ENCODE data around the gene FIGNL2. TPM values are rescaled to one million over a fixed set of nuclear protein-coding genes. Genes with fewer than 3 reads are reported as not detected.

FIGNL2 gene
- total and polyA plus RNA-seq, 9 of the 15 experiments (the other 6 are each of a cell fraction or from before 2014, with no cell fraction given) = 0.01 TPM; not detected in 8

DNA sequence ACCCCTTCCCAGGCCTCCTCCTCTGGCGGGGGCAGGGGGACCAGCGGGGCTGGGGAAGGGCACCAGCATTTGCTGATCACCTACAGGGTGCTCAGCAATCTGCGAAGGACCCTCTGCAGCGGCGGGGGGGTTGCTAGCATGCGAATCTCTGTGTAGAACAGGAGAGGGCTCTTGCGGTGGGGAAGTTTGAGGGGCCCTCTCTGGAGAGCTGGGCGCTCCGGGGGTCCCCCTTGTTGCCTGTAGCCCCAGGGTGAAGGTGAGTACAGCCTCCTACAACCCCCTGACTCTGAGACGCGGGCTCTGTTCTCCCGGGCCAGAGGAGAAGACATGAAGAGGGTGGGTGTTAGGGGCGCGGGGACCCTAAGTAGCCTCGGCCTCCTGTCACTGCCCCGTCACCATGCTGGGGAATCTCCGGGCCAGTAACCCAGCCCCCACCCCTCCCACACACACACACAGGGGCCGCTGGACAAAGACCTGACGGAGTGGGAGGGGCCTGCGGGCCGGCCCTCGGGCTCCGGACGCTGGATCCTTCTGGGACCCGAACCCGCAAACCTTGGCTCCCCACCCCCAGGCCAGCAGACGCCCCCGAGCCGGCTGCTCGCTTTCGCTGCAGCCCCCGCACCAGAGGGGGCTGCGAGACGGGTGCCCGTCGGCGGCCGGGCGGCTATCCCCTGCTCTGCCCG is 734 bp downstream of the FIGNL2 start:
- peaks cover 0 to 21% of the 10 kb centered on the region in 2 experiments; a peak in 3 of 5 replicates for H3K4me1 ChIP-seq (replicated peaks in 1 of 2; ENCODE audit: control insufficient read depth in 2 of 2, insufficient read depth in 2 of 2, low read length in 2 of 2)
- H4K20me1 ChIP-seq (replicated peaks; ENCODE audit: control insufficient read depth, insufficient read depth, low read length) = peaks cover 14% of the 10 kb centered on the region; the same call in 1 of the 2 replicates
- no peaks in the 10 kb centered on the region for H3K79me2 ChIP-seq (ENCODE audit: control insufficient read depth, insufficient read depth, low read length)
- H3K9me1 ChIP-seq (ENCODE audit: control insufficient read depth, insufficient read depth, low read length) = no peaks in the 10 kb centered on the region
- H3K27me3 ChIP-seq (ENCODE audit: control insufficient read depth in 2 of 2, insufficient read depth in 2 of 2, low read length in 2 of 2) = peaks cover 29 to 68% of the 10 kb centered on the region in 2 experiments; a peak in 4 of 5 replicates
- no TSS peak for BruUV-seq (replicated peaks)
- ChIA-PET CTCF (ENCODE audit: low intra/inter-chr PET ratio) (no interaction called here), POLR2A (no interaction called here)
- H3K9me3 ChIP-seq (replicated peaks; ENCODE audit: control insufficient read depth, insufficient read depth, low read depth, low read length) = no peaks in the 10 kb centered on the region
- no peak overlapping the region for H2AFZ ChIP-seq (ENCODE audit: low read depth, low read length)
- H3K27ac ChIP-seq (ENCODE audit: extremely low read depth, low read depth, low read length) = no peak overlapping the region
- DNase-seq (ENCODE audit: extremely low read depth in 1 of 4, low spot score in 3 of 4) (peak; percentile 25 to 73 (median 58)), ATAC-seq (peak; percentile 54), FAIRE-seq (no peak)
- no peak overlapping the region; a peak in 1 of 4 replicates for H3K9ac ChIP-seq (ENCODE audit: insufficient read depth in 1 of 2, low read depth in 2 of 2, low read length in 2 of 2)
- no peak overlapping the region for H3K4me3 ChIP-seq
- H3K4me2 ChIP-seq (ENCODE audit: insufficient read depth, low read length) = no peak overlapping the region
- intact Hi-C loops (cut with micrococcal nuclease) (no loop called here), in situ Hi-C loops (cut with MboI) (no loop called here)
- 4% methylated on average over 17 of the region's 40 CpGs for WGBS (ENCODE audit: insufficient coverage, low coverage, missing lambda C conversion rate)
- H3K36me3 ChIP-seq (ENCODE audit: control insufficient read depth, insufficient read depth, low read length) = no peaks in the 10 kb centered on the region
- 0 out of 2 replicates have a peak, but pooled peaks have one; percentile 32 for TF ChIP-seq ZBTB7A (IDR thresholded peaks at IDR 0.05; ENCODE audit: borderline replicate concordance, control insufficient read depth, low read depth, low read length)
- TF ChIP-seq PHTF2 (CRISPR knock-in tag; IDR thresholded peaks at IDR 0.05) = no peak
- no peak for TF ChIP-seq ESRRB (CRISPR knock-in tag; IDR thresholded peaks at IDR 0.05; ENCODE audit: borderline replicate concordance)
- no peak for TF ChIP-seq E2F4 (CRISPR knock-in tag; IDR thresholded peaks at IDR 0.05; ENCODE audit: low read depth)
- TF ChIP-seq SMC3 (conservative IDR thresholded peaks at IDR 0.05; ENCODE audit: insufficient read depth, low read depth, low read length) = no peak
- TF ChIP-seq, protein P1, sequence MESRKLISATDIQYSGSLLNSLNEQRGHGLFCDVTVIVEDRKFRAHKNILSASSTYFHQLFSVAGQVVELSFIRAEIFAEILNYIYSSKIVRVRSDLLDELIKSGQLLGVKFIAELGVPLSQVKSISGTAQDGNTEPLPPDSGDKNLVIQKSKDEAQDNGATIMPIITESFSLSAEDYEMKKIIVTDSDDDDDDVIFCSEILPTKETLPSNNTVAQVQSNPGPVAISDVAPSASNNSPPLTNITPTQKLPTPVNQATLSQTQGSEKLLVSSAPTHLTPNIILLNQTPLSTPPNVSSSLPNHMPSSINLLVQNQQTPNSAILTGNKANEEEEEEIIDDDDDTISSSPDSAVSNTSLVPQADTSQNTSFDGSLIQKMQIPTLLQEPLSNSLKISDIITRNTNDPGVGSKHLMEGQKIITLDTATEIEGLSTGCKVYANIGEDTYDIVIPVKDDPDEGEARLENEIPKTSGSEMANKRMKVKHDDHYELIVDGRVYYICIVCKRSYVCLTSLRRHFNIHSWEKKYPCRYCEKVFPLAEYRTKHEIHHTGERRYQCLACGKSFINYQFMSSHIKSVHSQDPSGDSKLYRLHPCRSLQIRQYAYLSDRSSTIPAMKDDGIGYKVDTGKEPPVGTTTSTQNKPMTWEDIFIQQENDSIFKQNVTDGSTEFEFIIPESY (CRISPR knock-in tag; IDR thresholded peaks at IDR 0.05) = no peak
- TF ChIP-seq UBTF (IDR thresholded peaks at IDR 0.05; ENCODE audit: borderline replicate concordance in 1 of 2, low read depth in 2 of 2, low read length in 2 of 2) = no peak
- no peak for TF ChIP-seq RB1 (IDR thresholded peaks at IDR 0.05; ENCODE audit: low read depth)
- no peak for TF ChIP-seq ZNF778 (CRISPR knock-in tag; IDR thresholded peaks at IDR 0.05)
- TF ChIP-seq HIVEP1 (CRISPR knock-in tag; IDR thresholded peaks at IDR 0.05) = no peak
- no peak for TF ChIP-seq PHB2 (IDR thresholded peaks at IDR 0.05; ENCODE audit: low read depth)
- TF ChIP-seq PCBP1 (IDR thresholded peaks at IDR 0.05; ENCODE audit: low read depth, low read length, poor library complexity, severe bottlenecking) = peak; percentile 9
- no peak for TF ChIP-seq ZNF212 (CRISPR knock-in tag; IDR thresholded peaks at IDR 0.05)
- TF ChIP-seq ZNF780A (CRISPR knock-in tag; IDR thresholded peaks at IDR 0.05) = no peak
- TF ChIP-seq KDM1A (IDR thresholded peaks at IDR 0.05) = 0 out of 4 replicates have a peak, but pooled peaks of 1 of the 2 experiments have one; percentile 7
- no peak for TF ChIP-seq IRF2 (CRISPR knock-in tag; IDR thresholded peaks at IDR 0.05)
- TF ChIP-seq EGR1 (conservative IDR thresholded peaks at IDR 0.05) = peak; percentile 45; the same call in 1 of the 2 replicates
- no peak for TF ChIP-seq ZNF668 (CRISPR knock-in tag; IDR thresholded peaks at IDR 0.05)

Measured in K562 (cell line).